Natural killer cell treated with Interleukin-12 subunit alpha and Interleukin-12 subunit beta and Interleukin-15 and Interleukin-18, amount 100 ng/mL, for 72 hours (primary cell): ENCODE results near the gene ARPIN. TPM values are rescaled to one million over a fixed set of nuclear protein-coding genes. Genes with fewer than 3 reads are reported as not detected.
"Not testable (repeated sequence)": the region's sequence is repeated elsewhere in the genome, so short reads cannot be mapped to it uniquely, and the experiment has no call there.

Experiments
- ATAC-seq, 2 donors: fragments of 150-1000 bp; cut with Tn5 transposase in 1 of 2; sonication (Bioruptor Pico), chemical (Tn5 transposase) in 1 of 2; 2 replicates each; pipeline ENCODE4 v1.10.0; 2021
- DNase-seq: peaks from one replicate; pipeline ENCODE4 v3.0.0; 2022; ENCODE audit warnings: low spot score
- H3K27ac Mint-ChIP-seq, 2 donors: 1 replicate in 1 of 2; 2 replicates in 1 of 2; pipeline ENCODE4 v1.8.0; 2022; ENCODE audit warnings: mixed read lengths in 2 of 2, mild to moderate bottlenecking in 1 of 2, moderate library complexity in 1 of 2
- H3K27me3 Mint-ChIP-seq, 2 donors: 1 replicate in 1 of 2; 2 replicates in 1 of 2; pipeline ENCODE4 v1.8.0; 2022; ENCODE audit warnings: mixed read lengths in 2 of 2
- H3K36me3 Mint-ChIP-seq: one replicate; pipeline ENCODE4 v1.8.0; 2022; ENCODE audit warnings: mixed read lengths
- H3K4me1 Mint-ChIP-seq, 2 donors: 1 replicate in 1 of 2; 2 replicates in 1 of 2; pipeline ENCODE4 v1.8.0; 2022; ENCODE audit warnings: low read depth in 2 of 2, mixed read lengths in 2 of 2, mild to moderate bottlenecking in 1 of 2
- H3K4me3 Mint-ChIP-seq: one replicate; pipeline ENCODE4 v1.8.0; 2022; ENCODE audit warnings: mixed read lengths
- H3K9me3 Mint-ChIP-seq: 2 replicates; pipeline ENCODE4 v1.8.0; 2022; ENCODE audit warnings: mixed read lengths
- total RNA-seq, 2 donors: library from RNA; stranded (reverse); gene quantifications; one replicate each; pipeline ENCODE4 v1.2.3, GENCODE V29; 2022

Gene ARPIN
- total RNA-seq, 2 donors from 2014 or later, result not detected

GRCh38 chr15:89880727-89881126, 32.0 kb downstream of the ARPIN start:
- H3K36me3 Mint-ChIP-seq, result peaks cover 22% of the 10 kb centered on the region
- H3K4me3 Mint-ChIP-seq, result no peak overlapping the region
- ATAC-seq (no peak), DNase-seq (no peak)
- no peaks in the 10 kb centered on the region for H3K4me1 Mint-ChIP-seq
- H3K27me3 Mint-ChIP-seq, result no peaks in the 10 kb centered on the region
- no peaks in the 10 kb centered on the region for H3K9me3 Mint-ChIP-seq
- no peak overlapping the region for H3K27ac Mint-ChIP-seq

- no peak overlapping the region for H3K4me3 Mint-ChIP-seq
- ATAC-seq (no peak), DNase-seq (no peak)
- H3K27ac Mint-ChIP-seq, result no peak overlapping the region
- H3K9me3 Mint-ChIP-seq, result no peaks in the 10 kb centered on the region
- H3K27me3 Mint-ChIP-seq, result no peaks in the 10 kb centered on the region
- H3K36me3 Mint-ChIP-seq, result peaks cover 28% of the 10 kb centered on the region
- H3K4me1 Mint-ChIP-seq, result peaks cover 0 to 2% of the 10 kb centered on the region in 2 donors
Observed at GRCh38 chr15:89878323-89878722, 34.4 kb downstream of the ARPIN start.

GRCh38 chr15:89877083-89877425, 35.7 kb downstream of the ARPIN start:
- no peak overlapping the region for H3K27ac Mint-ChIP-seq
- H3K4me3 Mint-ChIP-seq, result no peak overlapping the region
- H3K27me3 Mint-ChIP-seq, result no peaks in the 10 kb centered on the region
- ATAC-seq, result no peak
- H3K36me3 Mint-ChIP-seq, result peaks cover 28% of the 10 kb centered on the region
- H3K4me1 Mint-ChIP-seq, result peaks cover 0 to 2% of the 10 kb centered on the region in 2 donors
- no peaks in the 10 kb centered on the region for H3K9me3 Mint-ChIP-seq
- DNase-seq, result no peak

- Mint-ChIP-seq H3K4me3 (no peak overlapping the region), H3K27ac (no peak overlapping the region), H3K9me3 (no peaks in the 10 kb centered on the region), H3K36me3 (peaks cover 28% of the 10 kb centered on the region), H3K4me1 (peaks cover 0 to 2% of the 10 kb centered on the region in 2 donors), H3K27me3 (no peaks in the 10 kb centered on the region)
- ATAC-seq (no peak), DNase-seq (no peak)
Observed at GRCh38 chr15:89876396-89877082, 36.2 kb downstream of the ARPIN start.

DNA sequence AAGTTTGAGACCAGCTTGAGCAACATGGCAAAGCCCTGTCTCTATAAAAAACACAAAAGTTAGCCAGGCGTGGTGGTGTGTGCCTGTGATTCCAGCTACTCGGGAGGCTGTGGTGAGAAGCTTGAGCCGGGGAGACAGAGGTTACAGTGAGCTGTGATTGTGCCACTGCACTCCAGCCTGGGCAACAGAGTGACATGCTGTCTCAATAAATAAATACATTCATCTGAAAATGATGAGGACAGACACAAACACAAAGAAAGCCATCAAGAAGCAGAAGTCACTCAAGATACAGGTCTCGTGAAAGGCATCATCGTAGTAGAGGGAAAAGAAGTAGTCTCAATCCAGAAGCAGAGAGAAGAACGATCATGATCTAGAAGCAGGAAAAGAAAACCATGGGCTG, 37.0 kb downstream of the ARPIN start:
- H3K9me3 Mint-ChIP-seq, result no peaks in the 10 kb centered on the region
- H3K4me3 Mint-ChIP-seq, result no peak overlapping the region
- H3K36me3 Mint-ChIP-seq, result peaks cover 23% of the 10 kb centered on the region
- no peaks in the 10 kb centered on the region for H3K27me3 Mint-ChIP-seq
- DNase-seq (no peak), ATAC-seq (no peak)
- peaks cover 0 to 2% of the 10 kb centered on the region in 2 donors for H3K4me1 Mint-ChIP-seq
- no peak overlapping the region for H3K27ac Mint-ChIP-seq

DNA sequence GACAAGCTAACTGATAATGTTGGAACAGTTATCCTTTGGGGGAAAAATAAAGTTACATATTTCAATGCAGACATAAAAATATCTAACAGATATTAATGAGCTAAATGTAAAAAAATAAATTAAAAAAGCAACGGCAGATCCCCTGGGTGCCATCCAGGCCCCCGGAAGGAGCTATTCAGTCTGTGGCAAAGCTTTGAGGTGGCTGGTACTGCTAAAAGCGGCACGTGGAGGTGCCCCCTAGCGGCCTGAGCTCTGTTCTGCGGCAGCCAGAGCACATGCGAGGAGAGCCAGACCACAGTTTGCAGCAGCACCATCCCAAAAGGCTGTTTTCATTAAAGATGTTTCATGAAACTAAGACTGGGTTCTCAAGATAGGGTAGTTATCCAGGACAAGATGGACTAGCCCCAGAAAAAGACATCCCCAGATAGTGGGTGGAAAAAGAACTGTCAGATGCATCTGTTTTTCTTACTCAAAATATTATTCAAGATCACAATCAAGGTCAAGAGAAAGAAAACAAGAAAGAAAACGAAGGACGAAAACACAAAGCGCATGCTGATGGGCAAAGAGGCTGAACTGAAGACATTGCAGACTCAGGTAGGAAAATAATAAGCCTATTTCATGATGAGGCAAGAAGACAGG, 37.7 kb downstream of the ARPIN start:
- Mint-ChIP-seq H3K4me1 (peaks cover 0 to 2% of the 10 kb centered on the region in 2 donors), H3K27me3 (no peaks in the 10 kb centered on the region), H3K27ac (no peak overlapping the region), H3K9me3 (no peaks in the 10 kb centered on the region), H3K4me3 (no peak overlapping the region), H3K36me3 (peaks cover 27% of the 10 kb centered on the region)
- ATAC-seq, result peak; percentile 88 to 94
- peak; percentile 82 for DNase-seq

DNA sequence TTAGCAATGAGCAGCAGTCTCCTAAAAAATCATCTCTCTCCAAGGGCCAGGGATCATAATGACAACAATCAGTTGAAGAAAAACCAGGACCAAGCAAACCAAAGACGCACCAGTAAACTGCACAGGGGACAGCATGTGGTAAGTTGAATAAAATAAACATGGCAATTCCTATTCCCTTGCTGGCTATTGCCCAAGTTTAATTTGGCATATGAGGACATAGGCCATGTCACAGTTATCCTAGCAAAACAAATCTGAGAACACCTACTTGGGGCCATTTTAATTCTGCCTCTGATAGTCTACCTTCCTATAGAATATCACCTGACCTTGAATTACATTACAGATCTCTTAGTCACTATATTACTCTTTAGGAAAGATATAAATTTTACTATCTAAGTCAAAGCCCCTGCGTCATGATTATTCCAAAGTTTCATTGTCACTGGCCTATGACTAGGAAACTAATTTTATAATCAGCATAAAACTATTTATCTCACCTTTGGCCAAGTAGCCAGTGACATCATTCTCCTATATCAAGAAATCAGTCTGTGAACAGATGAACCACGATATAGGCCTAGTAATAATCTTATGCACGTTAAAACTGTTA, 42.0 kb downstream of the ARPIN start:
- ATAC-seq (no peak), DNase-seq (no peak)
- no peaks in the 10 kb centered on the region for H3K9me3 Mint-ChIP-seq
- no peak overlapping the region for H3K4me3 Mint-ChIP-seq
- H3K27ac Mint-ChIP-seq, result no peak overlapping the region
- H3K4me1 Mint-ChIP-seq, result peaks cover 0 to 4% of the 10 kb centered on the region in 2 donors
- H3K27me3 Mint-ChIP-seq, result no peaks in the 10 kb centered on the region
- H3K36me3 Mint-ChIP-seq, result peaks cover 12% of the 10 kb centered on the region

DNA sequence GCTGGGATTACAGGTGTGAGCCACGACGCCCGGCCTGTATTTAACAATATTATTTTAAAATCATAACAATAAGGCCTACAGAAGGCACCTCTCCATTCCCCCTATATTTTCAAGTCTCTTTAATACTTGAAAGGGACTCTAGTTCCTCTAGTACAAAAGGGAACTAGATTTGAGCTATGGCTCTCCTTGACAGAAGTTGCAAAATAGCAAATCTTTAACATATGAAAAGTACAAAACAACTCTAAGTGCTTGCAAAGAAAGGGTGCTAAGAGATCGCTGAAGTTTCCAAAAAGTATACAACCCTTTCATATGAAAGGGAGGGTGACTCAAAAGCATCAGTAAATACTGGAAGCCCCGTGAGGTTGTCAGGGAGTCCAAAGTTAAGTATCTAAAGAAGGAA, 42.7 kb downstream of the ARPIN start:
- no peak overlapping the region for H3K4me3 Mint-ChIP-seq
- no peaks in the 10 kb centered on the region for H3K27me3 Mint-ChIP-seq
- H3K27ac Mint-ChIP-seq, result no peak overlapping the region

DNA sequence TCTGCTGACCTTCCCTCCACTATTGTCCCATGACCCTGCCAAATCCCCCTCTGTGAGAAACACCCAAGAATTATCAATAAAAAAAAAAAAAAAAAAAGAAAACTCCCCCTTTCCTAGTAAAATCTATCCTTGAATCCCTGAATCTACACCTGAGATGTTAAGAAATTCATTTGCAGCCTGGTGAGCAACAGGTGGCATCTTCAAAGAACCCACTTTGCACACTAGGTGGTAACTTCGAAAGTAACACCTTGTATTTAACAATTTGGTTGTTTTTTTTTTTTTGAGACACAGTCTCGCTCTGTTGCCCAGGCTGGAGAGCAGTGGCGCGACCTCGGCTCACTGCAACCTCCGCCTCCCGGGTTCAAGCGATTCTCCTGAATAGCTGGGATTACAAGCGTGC, 43.3 kb downstream of the ARPIN start:
- not testable (repeated sequence) for H3K27ac Mint-ChIP-seq, H3K9me3 Mint-ChIP-seq, H3K4me1 Mint-ChIP-seq, H3K36me3 Mint-ChIP-seq, H3K27me3 Mint-ChIP-seq, DNase-seq, ATAC-seq, H3K4me3 Mint-ChIP-seq

More for the DNA sequence above, 42.7 kb downstream of the ARPIN start:
- H3K36me3 Mint-ChIP-seq, result peaks cover 6% of the 10 kb centered on the region
- ATAC-seq (no peak), DNase-seq (no peak)
- no peaks in the 10 kb centered on the region for H3K9me3 Mint-ChIP-seq
- H3K4me1 Mint-ChIP-seq, result peaks cover 0 to 2% of the 10 kb centered on the region in 2 donors

DNA sequence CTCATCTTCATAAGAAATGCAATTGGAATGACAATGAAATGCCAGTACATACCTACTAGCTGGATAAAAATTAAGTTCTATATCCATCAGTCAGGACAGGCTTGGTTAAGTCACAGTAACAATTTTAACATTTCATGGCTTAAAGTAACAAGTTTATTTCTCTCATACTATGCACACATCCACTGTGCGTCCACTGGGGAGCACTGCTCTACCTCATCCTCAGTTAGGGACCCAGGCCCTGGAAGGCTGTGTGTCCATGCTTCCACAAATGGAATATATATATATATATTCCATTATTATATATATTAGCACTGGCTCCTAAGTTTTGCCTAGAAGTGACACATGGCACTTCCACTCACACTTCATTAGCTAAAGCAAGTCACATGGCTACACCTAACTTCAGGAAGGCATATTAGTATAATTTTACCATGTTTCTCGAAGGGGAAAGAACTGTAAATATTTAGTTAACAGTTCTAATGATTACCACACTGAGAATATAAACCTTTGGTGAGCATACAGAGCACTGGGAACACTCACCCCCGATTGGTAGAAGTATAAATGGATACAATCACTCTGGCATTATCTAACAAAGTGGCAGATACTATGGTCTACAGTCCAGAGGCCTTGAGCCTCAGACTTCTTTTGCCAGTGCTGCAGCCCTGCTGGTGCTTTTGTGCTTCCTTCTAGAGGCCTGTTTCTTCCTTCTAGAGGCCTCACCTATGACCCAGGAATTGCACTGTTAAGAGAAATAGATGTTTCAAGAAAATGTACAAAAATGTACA, 47.6 kb downstream of the ARPIN start:
- no peak for DNase-seq
- Mint-ChIP-seq H3K4me1 (peaks cover 5 to 6% of the 10 kb centered on the region in 2 donors), H3K27ac (no peak overlapping the region), H3K9me3 (no peaks in the 10 kb centered on the region), H3K36me3 (peaks cover under 1% of the 10 kb centered on the region), H3K4me3 (no peak overlapping the region), H3K27me3 (no peaks in the 10 kb centered on the region)
- ATAC-seq, result no peak

- Mint-ChIP-seq H3K27me3 (no peaks in the 10 kb centered on the region), H3K4me3 (no peak overlapping the region), H3K27ac (no peak overlapping the region), H3K9me3 (no peaks in the 10 kb centered on the region), H3K36me3 (no peaks in the 10 kb centered on the region), H3K4me1 (peaks cover 4 to 5% of the 10 kb centered on the region in 2 donors)
- ATAC-seq (no peak), DNase-seq (no peak)
Observed at GRCh38 chr15:89863918-89864317, 48.8 kb downstream of the ARPIN start.

DNA sequence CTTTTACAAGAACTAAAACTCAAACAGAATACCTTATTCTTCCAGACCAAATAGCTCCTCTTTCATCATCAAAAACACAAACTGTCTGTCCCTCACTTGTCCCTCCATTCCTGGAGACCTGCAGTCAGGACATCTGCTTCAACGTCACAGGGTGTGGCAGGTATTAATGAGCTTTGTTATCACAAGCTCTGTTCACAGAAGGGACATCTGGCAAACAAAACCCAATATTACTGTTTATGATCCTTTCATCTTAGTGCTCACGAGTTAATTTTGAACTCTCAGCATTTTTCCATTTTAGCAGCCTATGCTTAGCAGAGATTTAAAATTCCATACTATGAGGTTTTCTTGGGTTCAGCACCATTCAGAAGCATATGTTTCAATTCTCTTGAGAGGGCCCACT, 51.9 kb downstream of the ARPIN start:
- H3K9me3 Mint-ChIP-seq, result no peaks in the 10 kb centered on the region
- no peaks in the 10 kb centered on the region for H3K27me3 Mint-ChIP-seq
- H3K27ac Mint-ChIP-seq, result no peak overlapping the region
- DNase-seq (no peak), ATAC-seq (no peak)
- H3K4me3 Mint-ChIP-seq, result no peak overlapping the region
- H3K4me1 Mint-ChIP-seq, result peaks cover 4 to 5% of the 10 kb centered on the region in 2 donors
- H3K36me3 Mint-ChIP-seq, result no peaks in the 10 kb centered on the region

- no peaks in the 10 kb centered on the region for H3K27me3 Mint-ChIP-seq
- DNase-seq, result no peak
- H3K9me3 Mint-ChIP-seq, result no peaks in the 10 kb centered on the region
- H3K4me3 Mint-ChIP-seq, result no peak overlapping the region
- peaks cover 4 to 5% of the 10 kb centered on the region in 2 donors for H3K4me1 Mint-ChIP-seq
- no peak overlapping the region for H3K27ac Mint-ChIP-seq
- no peaks in the 10 kb centered on the region for H3K36me3 Mint-ChIP-seq
- no peak for ATAC-seq
Observed at GRCh38 chr15:89860431-89860830, 52.3 kb downstream of the ARPIN start.
